ENCODE data around the gene IQGAP3.

Gene IQGAP3

GRCh38 chr1:156479093-156480015 is 93.0 kb downstream of the IQGAP3 start:
- DNase-seq: no peak

DNA sequence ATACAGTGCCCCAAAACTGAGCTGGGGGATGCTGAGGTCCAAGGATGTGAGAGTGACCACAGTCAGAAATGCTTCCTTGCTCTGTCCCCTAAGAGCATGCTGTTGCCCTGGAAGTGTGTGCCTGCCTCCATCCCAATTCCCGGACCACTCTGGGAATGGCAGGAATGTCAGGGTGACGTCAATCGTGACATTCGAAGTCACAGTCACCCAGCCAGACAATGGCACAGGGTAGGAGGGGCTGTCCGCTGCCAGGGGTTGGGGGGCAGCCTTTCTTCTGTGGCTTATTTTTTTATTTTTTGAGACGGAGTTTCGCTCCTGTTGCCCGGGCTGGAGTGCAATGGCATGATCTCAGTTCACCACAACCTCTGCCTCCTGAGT is 94.1 kb downstream of the IQGAP3 start:
- no peak for DNase-seq

DNA sequence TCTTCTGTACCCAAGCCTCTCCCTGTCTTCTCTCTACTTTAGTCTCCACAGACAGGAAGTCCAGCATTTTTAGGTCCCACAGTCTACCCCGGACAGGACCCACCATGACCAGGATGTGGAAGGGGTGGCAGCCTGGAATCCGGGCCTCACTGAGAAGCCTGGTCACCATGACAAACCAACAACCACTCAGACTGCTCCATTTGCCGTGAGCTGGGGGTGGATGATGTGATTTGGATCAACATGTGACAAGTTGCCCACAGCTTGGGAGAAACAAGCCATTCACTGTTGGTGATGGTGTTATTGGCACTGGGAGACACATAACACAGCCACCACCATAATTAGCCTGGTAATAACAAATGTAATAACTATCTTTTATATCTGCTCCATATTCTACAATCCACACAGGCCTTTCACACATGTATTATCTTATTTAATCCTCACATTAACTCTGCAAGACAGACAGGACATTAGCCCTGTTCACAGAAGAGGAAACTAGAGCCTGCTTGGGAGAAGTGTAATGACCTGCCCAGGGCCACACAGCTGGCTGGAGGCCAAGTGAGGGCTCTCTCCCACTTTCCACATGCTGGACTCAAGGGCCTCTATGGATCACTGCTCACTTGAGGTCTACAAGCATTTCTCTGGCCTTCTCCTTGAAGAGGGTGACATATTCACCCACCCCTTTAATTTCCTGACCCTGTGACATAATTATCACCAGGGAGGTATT is 94.7 kb downstream of the IQGAP3 start:
- DNase-seq: no peak

DNA sequence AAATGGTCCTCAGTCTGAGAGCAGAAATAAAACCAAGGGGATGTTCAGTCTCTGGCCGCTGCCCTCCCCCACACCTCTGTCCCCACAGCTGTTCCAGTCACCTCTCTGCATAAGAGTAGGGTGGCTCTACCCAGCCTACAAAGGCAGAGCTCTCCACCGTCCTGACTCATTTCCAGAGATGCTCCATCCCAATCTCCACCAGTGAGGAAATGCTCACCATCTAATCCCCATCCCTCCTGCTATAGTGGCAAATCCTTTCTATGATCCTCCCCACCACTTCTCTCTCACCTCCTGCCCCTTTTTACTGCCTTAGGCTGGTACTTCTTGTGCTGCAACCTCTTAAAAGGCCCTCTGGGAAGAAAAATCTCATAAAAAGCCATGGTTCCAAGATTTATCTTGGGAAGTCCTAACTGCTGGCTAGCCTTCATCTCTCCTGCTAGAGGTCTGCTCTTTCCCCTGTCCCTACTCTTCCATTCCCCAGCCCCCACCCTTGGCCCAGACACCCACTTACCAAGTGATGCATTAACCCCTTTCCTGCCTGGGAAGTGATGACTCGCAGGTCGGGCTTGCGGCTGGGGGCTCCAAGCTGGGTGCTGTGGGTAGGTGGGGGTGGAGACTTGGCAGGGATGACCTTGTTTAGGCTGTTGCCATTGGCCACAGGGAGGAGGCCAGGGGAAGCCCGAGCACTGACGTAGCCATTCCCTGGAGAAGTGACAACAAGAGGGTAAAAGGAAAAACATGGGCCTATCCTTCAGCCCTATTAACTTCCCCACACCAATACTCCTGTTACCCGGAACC is 95.7 kb downstream of the IQGAP3 start:
- DNase-seq: peak; percentile 42 to 64 (median 57)

- no peak for DNase-seq
Measured at GRCh38 chr1:156475568-156476500, 96.5 kb downstream of the IQGAP3 start.

Measured in suppressor macrophage treated with lipopolysaccharide for 1 hour (primary cell).